GM21528 (cell line): ENCODE measurements around the gene ST3GAL2.
A peak's percentile ranks its signal among the peaks of the same experiment; 100 is the strongest.
"Not testable (repeated sequence)": the region's sequence is repeated elsewhere in the genome, so short reads cannot be mapped to it uniquely, and the experiment has no call there.

Source experiments
- ATAC-seq: cut with Tn5 transposase; IDR thresholded peaks from one replicate; pipeline ENCODE4 v1.9.1; 2021; ENCODE audit warnings: mild to moderate bottlenecking, moderate library complexity; ENCODE audit not compliant: unreplicated experiment, low FRiP score

Gene ST3GAL2

GRCh38 chr16:70419384-70420327 is 19.2 kb downstream of the ST3GAL2 start:
- no peak for ATAC-seq

- no peak for ATAC-seq
Observed at GRCh38 chr16:70418993-70419318, 19.9 kb downstream of the ST3GAL2 start.

GRCh38 chr16:70418274-70418992 is 20.5 kb downstream of the ST3GAL2 start:
- no peak for ATAC-seq

GRCh38 chr16:70417661-70418060 is 21.2 kb downstream of the ST3GAL2 start:
- no peak for ATAC-seq

- peak; percentile 62 for ATAC-seq
Observed at GRCh38 chr16:70416748-70417616, 21.9 kb downstream of the ST3GAL2 start.

GRCh38 chr16:70413572-70413971 is 25.3 kb downstream of the ST3GAL2 start:
- ATAC-seq, result not testable (repeated sequence)

GRCh38 chr16:70412385-70412784 is 26.5 kb downstream of the ST3GAL2 start:
- ATAC-seq, result no peak

GRCh38 chr16:70410734-70411133 is 28.2 kb downstream of the ST3GAL2 start:
- ATAC-seq, result no peak

GRCh38 chr16:70407811-70408274 is 31.1 kb downstream of the ST3GAL2 start:
- no peak for ATAC-seq

GRCh38 chr16:70406104-70406503 is 32.8 kb downstream of the ST3GAL2 start:
- ATAC-seq, result not testable (repeated sequence)

GRCh38 chr16:70402916-70403659 is 35.8 kb downstream of the ST3GAL2 start:
- ATAC-seq, result no peak

- ATAC-seq, result no peak
Observed at GRCh38 chr16:70399951-70400350, 38.9 kb downstream of the ST3GAL2 start.

GRCh38 chr16:70399381-70399780 is 39.5 kb downstream of the ST3GAL2 start:
- ATAC-seq, result no peak

GRCh38 chr16:70398177-70398743 is 40.6 kb downstream of the ST3GAL2 start:
- no peak for ATAC-seq

GRCh38 chr16:70396246-70396904 is 42.5 kb downstream of the ST3GAL2 start:
- ATAC-seq, result no peak

- no peak for ATAC-seq
Observed at GRCh38 chr16:70395345-70395901, 43.5 kb downstream of the ST3GAL2 start.

GRCh38 chr16:70394853-70395252 is 44.0 kb downstream of the ST3GAL2 start:
- no peak for ATAC-seq

GRCh38 chr16:70393662-70394061 is 45.2 kb downstream of the ST3GAL2 start:
- no peak for ATAC-seq

- ATAC-seq, result no peak
Observed at GRCh38 chr16:70392606-70393005, 46.3 kb downstream of the ST3GAL2 start.
